ENCODE data around the gene HDAC2. TPM values are rescaled to one million over a fixed set of nuclear protein-coding genes. Genes with fewer than 3 reads are reported as not detected.

The HDAC2 gene
- total RNA-seq, 1 donor from 2014 or later: 153 TPM

DNA sequence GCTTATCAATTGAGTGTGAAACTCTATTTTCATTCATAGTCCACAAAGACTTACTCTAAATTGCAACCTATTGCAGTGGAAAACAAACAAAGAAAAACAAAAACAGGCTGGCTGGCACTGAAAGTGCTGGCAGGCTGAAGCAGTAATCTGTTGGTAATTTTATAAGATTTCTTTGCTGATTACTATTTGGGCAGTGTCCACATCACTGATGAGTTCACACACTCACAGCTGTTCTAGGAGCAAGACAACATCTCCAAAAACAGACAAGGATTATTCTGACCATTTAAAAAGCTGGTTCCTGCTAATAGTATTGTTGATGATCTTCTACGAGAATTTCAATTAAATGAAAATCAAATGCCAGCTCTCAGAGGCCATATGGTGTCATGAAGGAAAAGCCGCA lies 86.9 kb downstream of the HDAC2 start:
- no peak for DNase-seq (ENCODE audit: extremely low spot score, unreplicated experiment)
- Mint-ChIP-seq H3K36me3 (ENCODE audit: unreplicated experiment) (no peaks in the 10 kb centered on the region), H3K27me3 (ENCODE audit: unreplicated experiment) (no peaks in the 10 kb centered on the region), H3K27ac (ENCODE audit: unreplicated experiment) (no peak overlapping the region), H3K9me3 (ENCODE audit: unreplicated experiment) (no peaks in the 10 kb centered on the region), H3K4me3 (ENCODE audit: unreplicated experiment) (no peak overlapping the region), H3K4me1 (ENCODE audit: unreplicated experiment) (peaks cover 38% of the 10 kb centered on the region)
- TF ChIP-seq, protein P1, sequence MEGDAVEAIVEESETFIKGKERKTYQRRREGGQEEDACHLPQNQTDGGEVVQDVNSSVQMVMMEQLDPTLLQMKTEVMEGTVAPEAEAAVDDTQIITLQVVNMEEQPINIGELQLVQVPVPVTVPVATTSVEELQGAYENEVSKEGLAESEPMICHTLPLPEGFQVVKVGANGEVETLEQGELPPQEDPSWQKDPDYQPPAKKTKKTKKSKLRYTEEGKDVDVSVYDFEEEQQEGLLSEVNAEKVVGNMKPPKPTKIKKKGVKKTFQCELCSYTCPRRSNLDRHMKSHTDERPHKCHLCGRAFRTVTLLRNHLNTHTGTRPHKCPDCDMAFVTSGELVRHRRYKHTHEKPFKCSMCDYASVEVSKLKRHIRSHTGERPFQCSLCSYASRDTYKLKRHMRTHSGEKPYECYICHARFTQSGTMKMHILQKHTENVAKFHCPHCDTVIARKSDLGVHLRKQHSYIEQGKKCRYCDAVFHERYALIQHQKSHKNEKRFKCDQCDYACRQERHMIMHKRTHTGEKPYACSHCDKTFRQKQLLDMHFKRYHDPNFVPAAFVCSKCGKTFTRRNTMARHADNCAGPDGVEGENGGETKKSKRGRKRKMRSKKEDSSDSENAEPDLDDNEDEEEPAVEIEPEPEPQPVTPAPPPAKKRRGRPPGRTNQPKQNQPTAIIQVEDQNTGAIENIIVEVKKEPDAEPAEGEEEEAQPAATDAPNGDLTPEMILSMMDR (IDR thresholded peaks at IDR 0.05): no peak

Other genes starting within 250 kb of the HDAC2 start
- gene MARCKS, start 113.8 kb downstream of the HDAC2 start, total RNA-seq: 868 and 890 TPM in 2 replicates

Measured in osteocyte (in vitro differentiated cells).